Stimulated activated CD8-positive, alpha-beta memory T cell treated with anti-CD3 and anti-CD28 coated beads, Interleukin-12 subunit alpha, Interleukin-12 subunit beta, amount 100 ng/mL, for 1 hour (primary cell): ENCODE results near the gene BRICD5.
A peak's percentile ranks its signal among the peaks of the same experiment; 100 is the strongest.

Experiments
- DNase-seq: peaks from one replicate; pipeline ENCODE4 v3.0.0-alpha.2; 2020; ENCODE audit warnings: low read depth

The BRICD5 gene

DNA sequence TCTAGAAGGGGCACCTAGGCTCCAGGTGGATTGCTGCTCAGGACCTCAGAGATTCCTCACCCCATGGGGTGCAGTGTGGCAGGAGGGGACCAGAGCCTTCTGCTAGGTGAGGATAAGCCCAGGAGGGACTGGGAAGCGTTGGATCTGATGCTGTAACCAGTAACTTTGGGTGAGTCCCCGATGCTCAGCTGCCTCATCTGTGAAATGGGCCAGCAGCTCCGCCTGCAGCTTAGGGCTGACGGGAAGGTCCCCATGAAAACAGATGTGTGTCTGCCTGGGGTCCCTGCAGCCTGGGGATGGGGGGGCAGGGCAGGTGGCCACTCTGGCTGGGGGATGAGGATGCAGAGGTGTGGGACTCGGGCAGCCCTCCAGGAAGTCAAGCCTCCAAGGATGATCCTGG lies 11.6 kb downstream of the BRICD5 start:
- DNase-seq: no peak

DNA sequence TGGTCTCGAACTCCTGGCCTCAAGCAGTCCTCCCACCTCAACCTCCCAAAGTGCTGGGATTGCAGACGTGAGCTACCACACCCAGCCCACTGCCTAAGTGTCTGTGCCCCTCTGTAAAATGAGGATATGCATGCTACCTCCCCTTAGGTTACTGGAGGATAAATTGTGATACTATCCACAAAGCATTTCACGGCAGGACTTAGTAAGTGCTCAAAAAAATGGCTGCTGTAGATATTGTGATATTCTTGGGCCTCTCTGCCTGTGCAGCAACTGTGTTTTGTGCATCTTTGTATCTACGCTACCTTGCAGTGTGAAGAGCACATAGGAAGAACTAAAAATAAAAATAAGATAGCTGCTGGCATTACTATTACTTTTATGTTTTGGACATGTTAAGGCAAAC lies 12.4 kb downstream of the BRICD5 start:
- no peak for DNase-seq

DNA sequence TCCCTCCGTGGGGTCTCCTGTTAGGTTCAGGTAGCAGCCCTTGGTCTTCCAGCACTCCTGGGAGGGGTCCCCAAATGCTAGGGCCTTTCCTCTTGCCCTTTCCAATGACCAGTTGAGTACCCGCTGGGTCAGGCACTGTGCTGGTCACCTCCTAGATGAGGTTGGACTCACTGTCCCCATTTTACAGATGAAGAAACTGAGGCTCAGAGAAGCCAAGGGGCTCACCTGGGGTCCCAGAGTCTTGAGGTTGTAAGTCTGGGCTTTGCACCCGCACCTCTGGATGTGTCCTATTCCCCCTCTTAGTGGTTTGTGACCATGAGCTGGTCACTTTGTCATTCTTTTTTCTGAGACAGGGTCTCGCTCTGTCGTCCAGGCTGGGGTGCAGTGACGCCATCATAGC lies 12.9 kb downstream of the BRICD5 start:
- no peak for DNase-seq

DNA sequence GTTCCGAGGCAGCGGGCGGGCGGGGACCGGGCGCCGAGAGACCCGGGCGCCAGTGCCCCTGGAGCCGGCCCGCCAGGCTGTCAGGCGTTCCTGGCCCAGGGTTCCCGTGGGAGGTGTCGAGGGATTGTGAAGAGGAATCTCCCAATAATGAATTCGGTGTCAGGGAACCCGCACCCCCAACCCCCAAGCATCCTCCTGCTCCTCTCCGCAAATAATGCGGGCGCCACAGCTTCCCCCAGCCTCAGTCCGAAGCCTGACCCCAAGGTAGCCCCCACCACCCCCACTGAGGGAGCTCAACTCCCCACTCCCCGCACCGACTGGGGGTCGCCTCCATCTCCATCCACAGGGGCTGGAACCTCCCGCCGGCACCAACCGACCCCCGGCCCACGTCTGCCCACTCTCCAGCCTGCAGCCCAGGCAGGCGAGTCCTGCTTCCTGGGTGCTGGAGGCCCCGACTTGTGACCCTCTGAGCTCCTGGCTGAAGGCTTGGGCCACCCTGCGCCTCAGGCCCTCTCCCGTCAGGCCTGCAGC lies 13.6 kb downstream of the BRICD5 start:
- DNase-seq: no peak

DNA sequence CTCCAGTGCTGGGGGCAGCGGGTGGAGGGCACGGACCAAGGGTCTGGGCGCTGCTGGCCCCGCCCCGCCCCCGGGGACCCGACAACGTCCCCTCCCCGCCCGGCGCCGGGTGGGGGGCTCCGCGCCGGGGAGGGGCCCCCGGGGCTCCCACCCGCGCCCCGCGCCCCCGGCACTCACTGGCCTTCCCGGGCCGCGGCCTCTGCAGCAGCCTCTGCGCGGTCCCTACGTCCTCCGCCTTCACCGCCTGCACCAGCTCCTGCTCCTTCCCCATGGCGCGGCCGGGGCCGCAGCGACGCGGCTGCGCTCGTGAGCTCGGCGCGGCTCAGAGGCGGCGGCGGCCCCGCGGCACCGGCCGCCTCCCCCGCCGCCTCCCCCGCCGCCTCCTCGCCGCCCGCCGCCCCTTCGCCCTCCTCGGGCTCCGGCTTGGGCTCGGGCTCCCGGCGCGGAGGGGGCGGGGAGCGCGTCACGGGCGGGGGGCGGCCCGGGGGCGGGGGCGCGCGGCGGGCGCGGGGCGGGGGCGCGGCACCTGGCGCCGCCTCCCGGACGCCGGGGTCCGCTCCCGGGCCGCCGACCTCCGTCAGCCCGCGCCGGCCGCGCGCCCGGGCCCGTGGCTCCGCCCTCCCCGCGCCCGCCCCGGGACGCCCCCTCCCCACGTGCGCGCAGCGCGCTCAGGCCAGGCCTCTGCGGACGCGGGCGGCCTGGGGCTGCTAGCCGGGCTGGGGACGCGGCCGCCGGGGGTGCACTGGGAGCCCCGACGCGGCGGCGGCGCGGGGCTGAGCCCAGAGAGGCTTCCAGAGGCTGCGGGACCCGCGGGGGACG lies 14.3 kb downstream of the BRICD5 start, which contains the start of gene CASKIN1:
Gene CASKIN1 (minus strand): TSS at position 444 of the 819 bp plus-strand sequence. CDS start 173 bp downstream, at position 271.
- DNase-seq: no peak

DNA sequence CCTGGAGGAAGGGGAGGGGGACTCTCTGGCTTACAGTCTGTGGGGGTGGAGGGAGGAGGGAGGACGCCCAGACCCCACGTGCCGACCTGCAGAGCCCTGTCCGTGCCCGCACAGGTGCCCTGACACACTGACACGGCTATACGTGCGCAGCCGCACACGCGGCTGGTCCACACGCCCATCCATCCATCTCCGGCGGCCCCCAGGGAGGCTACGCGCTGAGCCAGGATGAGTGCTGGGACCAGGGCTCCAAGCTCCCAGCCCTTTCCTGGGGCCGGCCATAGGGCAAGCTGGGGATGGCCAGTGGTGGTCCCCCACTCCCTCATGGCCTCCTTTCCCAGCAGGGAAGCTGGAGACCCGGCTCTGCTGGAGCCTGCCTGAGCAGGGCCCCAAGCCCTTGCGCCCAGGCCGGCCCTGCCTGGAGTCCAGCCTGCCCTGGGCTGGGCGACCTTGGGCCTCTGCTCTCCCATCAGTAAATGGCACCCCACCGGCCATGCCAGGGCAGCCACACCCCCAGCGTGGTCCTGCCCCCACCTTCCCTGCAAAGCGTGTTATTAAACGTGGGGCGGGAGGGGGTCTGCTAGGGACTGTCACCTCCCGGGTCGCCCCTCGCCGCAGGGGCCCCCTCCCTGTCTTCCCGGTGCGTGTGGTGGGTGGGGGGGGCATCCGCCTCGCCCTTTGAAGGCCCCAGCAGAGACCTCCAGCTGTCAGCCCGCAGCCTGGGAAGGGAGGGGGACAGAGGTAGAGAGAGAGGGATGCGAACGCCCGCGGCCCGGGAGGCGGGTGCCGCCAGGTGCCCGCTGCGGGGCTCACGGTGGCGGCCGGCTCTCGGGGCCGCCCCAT lies 15.1 kb downstream of the BRICD5 start:
- no peak for DNase-seq

DNA sequence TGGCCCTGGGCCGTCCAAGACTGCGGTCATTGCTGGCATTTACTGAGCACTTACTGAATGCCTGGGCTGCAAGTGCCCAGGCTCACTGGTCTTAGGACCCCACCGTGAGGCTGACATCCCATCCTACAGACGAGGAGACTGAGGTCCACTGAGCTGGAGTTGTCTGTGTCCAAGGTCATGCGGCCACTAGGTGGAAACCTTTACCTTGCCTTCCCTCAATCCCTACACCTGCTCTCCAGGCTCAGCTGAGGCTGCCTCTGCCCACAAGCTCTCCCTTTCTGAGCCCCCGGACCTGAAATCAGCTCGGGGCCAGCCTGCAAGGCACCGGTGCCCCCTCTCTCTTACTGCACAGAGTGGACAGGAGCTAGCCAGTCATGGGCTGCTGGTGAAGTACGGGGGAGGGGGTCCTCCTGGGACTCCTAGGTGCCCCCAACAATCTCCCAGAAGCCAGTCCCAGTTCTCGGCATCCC lies 15.8 kb downstream of the BRICD5 start:
- peak; percentile 25 for DNase-seq

DNA sequence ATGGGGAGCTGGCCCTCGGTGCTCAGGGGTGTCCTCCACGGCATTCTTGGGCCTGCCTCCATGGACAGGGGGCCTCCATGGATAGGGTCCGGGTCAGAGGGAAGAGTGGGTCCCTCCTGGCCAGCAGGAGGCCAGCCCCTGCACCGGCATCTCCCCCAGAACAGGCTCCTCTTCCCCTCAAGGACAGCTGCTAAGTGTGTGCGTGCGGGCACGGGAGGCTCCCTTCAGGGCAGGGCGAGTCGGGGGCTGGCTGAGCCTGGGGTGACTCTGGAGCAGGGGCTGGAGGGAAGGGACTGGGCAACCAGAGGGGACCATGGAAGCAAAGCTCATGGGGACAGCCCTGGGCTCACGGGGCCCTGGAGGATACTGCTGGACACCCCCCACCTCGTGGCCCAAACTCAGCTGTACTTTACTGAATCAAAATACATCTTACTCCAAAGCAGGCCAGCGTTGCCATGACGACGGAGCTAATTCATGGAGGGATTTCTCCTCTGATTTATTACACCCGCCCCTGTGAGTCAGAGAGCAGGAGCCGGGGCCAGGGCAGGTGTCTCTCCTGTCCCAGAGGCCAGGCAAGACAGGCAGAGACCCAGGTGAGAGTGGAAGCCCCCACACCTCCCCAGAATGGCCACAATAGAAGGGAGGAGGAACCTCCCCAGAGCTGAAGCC lies 16.4 kb downstream of the BRICD5 start:
- DNase-seq: no peak

DNA sequence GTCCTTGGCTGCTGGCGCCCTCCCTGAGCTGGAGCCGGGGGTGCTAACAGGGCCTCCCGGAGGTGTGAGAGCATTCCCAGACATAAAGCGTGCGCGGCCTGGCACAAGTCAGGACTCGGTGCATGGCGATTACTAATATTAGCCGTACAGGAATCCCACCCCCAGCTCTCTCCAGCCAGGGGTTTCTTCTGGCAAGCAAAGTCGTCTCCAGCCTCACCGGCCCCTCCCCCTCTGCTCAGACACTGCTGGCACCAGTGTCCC lies 19.3 kb downstream of the BRICD5 start:
- DNase-seq: no peak

DNA sequence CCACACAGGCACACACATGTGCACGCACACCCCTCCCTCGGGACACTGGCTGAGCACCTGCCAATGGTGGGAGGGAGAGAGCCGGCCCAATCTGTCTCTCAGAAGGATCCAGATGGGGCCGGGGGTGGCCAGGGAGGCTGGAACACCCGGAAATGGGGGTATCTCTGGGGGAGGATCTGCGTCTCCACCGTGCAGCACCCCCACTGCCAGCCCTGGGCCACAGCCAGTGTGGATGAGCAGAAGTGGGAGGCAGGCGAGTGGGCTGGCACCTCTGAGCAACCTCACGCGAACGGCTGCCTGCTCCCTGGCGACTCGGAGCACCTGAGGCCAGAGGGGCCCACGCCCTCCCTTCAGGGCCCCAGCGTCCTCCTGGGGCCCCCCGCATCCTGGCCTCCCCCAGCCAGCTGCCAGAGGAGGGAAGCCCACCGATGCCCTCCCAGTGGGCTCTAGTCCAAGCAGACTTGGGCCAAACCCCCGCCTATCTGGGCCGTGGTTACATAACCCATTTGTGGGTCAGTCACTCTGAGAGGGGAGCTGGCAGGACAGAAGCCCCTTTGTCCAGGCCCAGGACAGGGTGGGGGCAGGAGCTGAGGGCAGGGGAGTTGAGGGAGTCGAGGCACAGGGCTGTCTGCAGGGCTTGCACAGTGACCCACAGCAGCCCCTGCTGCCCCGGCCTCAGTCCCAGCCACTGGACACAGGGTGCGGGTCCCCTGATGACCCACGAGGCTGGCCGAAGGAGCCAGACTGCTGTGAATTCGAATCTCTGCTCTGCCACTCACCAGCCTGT lies 19.8 kb downstream of the BRICD5 start:
- no peak for DNase-seq

DNA sequence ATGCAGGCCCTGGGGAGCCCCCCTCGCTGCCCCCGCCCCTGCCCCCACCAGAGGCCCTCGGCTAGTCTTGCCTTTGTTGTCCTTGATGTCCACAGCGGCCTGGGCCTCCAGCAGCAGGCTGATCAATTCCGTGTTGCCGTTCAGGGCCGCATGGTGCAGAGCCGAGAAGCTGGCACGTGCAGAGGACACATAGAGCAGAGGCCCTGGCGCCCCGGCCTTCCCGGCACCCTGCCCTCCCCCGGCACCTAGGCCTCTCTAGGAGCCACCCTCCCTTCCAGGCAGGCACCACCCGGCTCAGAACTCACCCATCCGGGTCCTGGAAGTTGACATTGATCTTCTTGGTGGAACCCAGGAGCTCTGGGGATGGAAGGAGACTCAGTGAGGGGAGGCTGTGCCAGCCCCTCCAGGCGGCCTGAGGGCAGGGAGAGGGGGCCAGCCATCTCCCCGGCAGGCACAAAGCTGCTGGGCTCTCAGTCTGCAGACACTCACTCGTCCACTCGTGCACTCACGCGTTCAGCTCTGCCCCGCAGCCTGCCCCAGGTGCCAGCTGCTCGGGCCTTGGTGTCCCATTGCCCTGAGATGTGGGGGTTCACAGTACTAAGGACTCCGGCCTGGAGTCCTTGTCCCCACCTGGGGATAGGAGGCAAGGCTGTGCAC lies 20.5 kb downstream of the BRICD5 start:
- no peak for DNase-seq

DNA sequence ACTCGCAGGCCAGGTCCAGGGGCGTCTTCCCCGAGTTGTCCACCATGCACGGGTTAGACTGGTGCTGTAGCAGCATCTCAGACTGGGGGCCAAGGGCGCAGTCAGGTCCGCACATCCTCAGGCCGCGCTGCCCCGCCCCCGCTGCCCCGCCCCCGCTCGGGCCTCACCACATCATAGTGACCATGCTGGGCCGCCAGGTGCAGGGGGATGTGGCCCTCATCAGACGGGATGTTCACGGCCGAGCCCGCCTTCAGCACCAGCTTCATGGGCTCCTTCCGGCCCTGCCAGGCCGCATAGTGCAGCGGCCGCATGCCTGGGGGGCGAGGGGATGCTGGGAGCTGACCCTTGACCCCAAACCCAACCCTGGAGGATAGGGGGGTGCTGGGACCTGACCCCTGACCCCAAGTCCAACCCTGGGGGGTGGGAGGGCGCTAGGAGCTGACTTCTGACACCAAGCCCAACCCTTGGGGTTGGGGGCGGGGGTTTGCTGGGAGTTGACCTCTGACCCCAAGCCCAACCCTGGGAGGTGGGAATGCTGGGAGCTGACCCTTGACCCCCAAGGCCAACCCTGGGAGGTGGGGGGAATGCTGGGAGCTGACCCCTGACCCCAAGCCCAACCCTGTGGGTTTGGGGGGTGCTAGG lies 21.3 kb downstream of the BRICD5 start:
- DNase-seq: no peak

DNA sequence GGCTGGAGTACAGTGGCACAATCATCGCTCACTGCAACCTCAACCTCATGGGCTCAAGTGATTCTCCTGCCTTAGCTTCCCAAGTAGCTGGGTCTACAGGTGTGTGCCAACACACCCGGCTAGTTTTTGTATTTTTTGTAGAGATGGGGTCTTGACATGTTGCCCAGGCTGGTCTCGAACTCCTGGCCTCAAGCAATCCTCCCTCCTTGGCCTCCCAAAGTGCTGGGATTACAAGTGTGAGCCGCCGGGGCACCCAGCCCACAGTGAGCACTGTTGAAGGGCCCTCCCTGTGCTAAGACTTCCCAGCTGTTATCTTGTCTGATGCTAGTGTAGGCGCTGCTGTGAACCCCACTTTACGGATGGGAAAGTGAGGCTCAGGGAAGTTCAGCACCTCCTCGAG lies 22.3 kb downstream of the BRICD5 start:
- no peak for DNase-seq

DNA sequence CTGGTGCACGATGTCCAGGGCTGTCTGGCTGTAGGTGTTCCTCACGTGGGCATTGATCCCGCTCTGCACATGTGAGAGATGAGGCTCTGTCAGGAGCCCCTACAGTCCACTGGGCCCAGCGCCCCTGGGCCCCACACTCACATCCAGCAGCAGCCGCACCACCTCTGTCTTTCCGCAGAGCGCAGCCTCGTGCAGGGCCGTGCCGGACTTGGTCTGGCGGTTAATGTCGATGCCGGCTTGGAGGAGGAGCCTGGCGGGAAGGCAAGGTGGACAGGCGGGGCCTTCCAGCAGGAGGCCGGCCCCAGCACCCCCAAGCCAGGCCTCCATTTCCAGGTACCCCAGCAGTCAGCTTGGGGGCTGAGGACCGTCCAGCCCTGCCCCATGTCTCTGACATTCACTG lies 23.5 kb downstream of the BRICD5 start:
- no peak for DNase-seq

DNA sequence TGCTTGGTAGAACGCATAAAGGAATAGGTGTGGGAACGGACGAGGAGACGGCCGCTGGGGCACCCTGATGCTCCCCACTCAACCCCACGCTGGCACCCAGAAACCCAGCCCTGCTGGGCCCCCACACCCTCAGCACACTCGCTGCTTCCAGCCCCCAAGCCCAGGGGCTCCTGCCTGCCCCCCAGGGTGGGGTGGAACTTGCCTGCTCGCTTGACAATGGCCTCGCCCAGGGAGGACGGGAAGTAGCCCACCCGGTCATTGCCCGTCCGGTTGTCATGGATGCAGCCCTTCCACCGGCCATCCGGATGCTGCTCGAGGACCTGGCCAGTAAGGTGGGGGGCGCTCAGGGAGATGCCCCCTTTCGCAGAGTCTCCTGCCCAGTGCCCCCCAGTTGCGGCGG lies 24.2 kb downstream of the BRICD5 start:
- DNase-seq: no peak

DNA sequence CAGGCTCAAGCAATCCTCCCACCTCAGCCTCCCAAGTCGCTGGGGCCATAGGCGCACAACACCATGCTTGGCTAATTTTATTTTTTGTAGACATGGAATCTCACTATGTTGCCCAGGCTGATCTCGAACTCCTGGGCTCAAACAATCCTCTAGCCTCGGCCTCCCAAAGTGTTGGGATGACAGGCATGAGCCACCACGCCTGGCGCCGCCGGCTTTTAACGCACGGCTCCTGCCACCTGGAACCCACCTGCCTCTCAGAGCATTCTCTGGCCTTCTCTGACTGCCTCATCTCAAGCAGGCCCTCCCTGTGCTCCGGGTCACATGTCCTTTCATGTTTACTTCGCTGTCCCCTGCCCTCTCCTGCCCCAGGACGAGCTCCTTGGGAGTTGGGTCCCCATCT lies 24.6 kb downstream of the BRICD5 start:
- DNase-seq: no peak

DNA sequence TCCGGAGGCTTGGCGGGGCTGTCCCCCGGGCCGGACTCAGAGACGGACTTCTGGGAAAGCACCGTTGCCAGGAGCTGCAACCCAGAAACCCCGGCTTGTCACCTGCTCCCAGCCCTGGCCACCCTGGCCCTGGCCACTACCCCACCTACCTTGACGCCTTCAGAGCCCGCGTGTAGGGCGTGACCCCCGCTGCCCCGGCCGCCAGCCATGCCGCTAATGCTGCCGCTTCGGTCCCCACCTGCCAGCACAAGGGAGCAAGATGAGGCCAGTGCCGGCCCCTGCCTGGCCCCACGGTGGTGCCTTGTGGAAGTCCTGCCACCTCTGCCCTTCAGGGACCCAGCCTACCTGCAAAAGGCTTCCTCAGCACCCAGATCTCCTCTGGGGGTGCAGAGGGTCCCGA lies 25.7 kb downstream of the BRICD5 start:
- no peak for DNase-seq

DNA sequence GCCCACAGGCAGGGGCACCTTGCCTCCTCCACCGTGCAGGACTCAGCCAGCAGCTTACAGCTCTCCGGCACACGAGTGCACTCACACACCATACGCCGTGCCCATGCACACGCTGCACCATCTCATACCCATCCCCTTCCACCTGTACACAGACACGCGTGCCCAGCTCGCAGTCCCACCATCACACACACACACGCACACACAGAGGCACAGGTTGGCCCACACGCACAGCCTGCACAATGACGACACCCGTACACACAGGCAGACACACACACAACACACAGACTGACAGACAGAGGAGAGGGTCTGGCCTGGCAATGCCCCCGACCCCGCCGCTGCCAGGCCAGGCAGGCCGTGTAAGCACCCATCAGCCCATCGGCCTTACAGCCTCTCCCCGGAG lies 26.3 kb downstream of the BRICD5 start:
- no peak for DNase-seq

DNA sequence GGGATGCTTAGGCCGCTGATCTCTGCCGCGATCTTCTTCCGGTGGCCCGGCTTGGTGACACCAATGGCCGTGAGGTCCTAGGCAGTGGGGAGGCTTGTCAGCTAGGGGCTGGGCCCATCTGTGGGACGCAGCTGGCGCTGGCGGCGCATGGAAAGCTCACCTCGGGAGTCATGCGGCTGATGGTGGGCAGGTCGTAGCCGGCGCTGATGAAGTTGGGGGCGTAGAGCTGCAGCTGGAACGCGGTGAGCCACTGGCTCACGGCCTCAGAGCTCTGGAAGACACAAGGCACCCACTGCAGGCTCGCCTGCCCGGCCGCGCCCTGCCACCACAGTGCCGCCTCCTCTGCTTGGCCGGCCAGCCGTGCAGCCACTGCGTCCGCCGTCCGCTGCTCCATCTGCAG lies 27.0 kb downstream of the BRICD5 start:
- no peak for DNase-seq

DNA sequence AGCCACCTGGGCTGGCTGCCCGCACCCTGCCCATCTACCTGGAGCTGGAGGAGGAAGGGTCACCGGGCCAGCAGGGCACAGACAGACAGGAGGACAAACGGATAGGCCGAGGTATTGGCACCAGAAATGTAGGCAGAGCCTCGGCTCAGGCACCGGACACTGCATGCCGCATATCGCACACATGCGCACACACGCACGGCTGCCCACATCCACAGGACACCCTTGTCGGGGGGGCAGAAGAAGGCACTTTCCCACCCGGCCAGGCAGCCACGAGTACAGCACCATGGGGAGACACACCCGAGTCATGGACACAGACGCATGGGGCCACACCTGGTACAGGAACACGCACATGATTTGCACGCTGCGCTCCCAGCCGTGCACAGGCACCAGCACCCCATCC lies 28.7 kb downstream of the BRICD5 start:
- no peak for DNase-seq
